BLaER1 treated with 17β-estradiol and CSF1 and Interleukin-3, amounts not matched to agents 10 nM and 100 nM (cell line): Measurements from ENCODE around the gene MRPS22.

Experiments
- H3K27ac ChIP-seq, 11 experiments: shearing (Covaris generic); formaldehyde crosslinking; 2 replicates each; pipeline ENCODE4 v1.8.1; 2022
- H3K27me3 ChIP-seq, 11 experiments: shearing (Covaris generic); formaldehyde crosslinking; 2 replicates each; pipeline ENCODE4 v1.8.1; 2022
- H3K36me3 ChIP-seq, 11 experiments: shearing (Covaris generic); formaldehyde crosslinking; 2 replicates each; pipeline ENCODE4 v1.8.1; 2022
- H3K4me1 ChIP-seq, 10 experiments: shearing (Covaris generic); formaldehyde crosslinking; 2 replicates each; pipeline ENCODE4 v1.8.1; 2022
- H3K4me2 ChIP-seq, 11 experiments: shearing (Covaris generic); formaldehyde crosslinking; 2 replicates each; pipeline ENCODE4 v1.8.1; 2022
- H3K4me3 ChIP-seq, 10 experiments: shearing (Covaris generic); formaldehyde crosslinking; 2 replicates each; pipeline ENCODE4 v1.8.1; 2022
- H3K9ac ChIP-seq, 11 experiments: shearing (Covaris generic); formaldehyde crosslinking; 2 replicates each; pipeline ENCODE4 v1.8.1; 2022
- H3K9me3 ChIP-seq, 11 experiments: shearing (Covaris generic); formaldehyde crosslinking; replicated peaks in 1 of 11; 2 replicates each; pipeline ENCODE4 v1.8.1; 2022
- H4K20me1 ChIP-seq, 11 experiments: shearing (Covaris generic); formaldehyde crosslinking; 2 replicates each; pipeline ENCODE4 v1.8.1; 2022
- Cebpa-rat ChIP-seq, 11 experiments: shearing (Covaris generic); IDR thresholded peaks; 2 replicates each; pipeline ENCODE4 v1.8.1; 2022

MRPS22 gene

GRCh38 chr3:139309880-139310279 lies 33.9 kb upstream of the MRPS22 start:
- Histone ChIP-seq H3K4me1 (peaks cover 0 to 16% (median 8%) of the 10 kb centered on the region in 10 experiments; a peak in 9 of 20 replicates), H3K36me3 (no peaks in the 10 kb centered on the region), H3K27ac (no peak overlapping the region), H4K20me1 (no peaks in the 10 kb centered on the region), H3K4me2 (no peak overlapping the region), H3K9ac (no peak overlapping the region), H3K9me3 (no peaks in the 10 kb centered on the region), H3K27me3 (no peaks in the 10 kb centered on the region), H3K4me3 (no peak overlapping the region)
- no peak for TF ChIP-seq Cebpa-rat (IDR thresholded peaks at IDR 0.05)

GRCh38 chr3:139310474-139310933 lies 33.3 kb upstream of the MRPS22 start:
- Histone ChIP-seq H3K4me2 (no peak overlapping the region), H4K20me1 (no peaks in the 10 kb centered on the region), H3K36me3 (no peaks in the 10 kb centered on the region), H3K9me3 (no peaks in the 10 kb centered on the region), H3K27me3 (no peaks in the 10 kb centered on the region), H3K4me1 (peaks cover 0 to 12% (median 8%) of the 10 kb centered on the region in 10 experiments; a peak in 9 of 20 replicates), H3K4me3 (no peak overlapping the region), H3K9ac (no peak overlapping the region), H3K27ac (no peak overlapping the region)
- no peak for TF ChIP-seq Cebpa-rat (IDR thresholded peaks at IDR 0.05)

GRCh38 chr3:139311557-139311956 lies 32.3 kb upstream of the MRPS22 start:
- H3K4me2 ChIP-seq = no peak overlapping the region
- TF ChIP-seq Cebpa-rat (IDR thresholded peaks at IDR 0.05) = no peak
- no peaks in the 10 kb centered on the region for H3K9me3 ChIP-seq
- no peaks in the 10 kb centered on the region for H3K27me3 ChIP-seq
- no peak overlapping the region for H3K9ac ChIP-seq
- H3K36me3 ChIP-seq = no peaks in the 10 kb centered on the region
- H3K27ac ChIP-seq = no peak overlapping the region
- no peaks in the 10 kb centered on the region for H4K20me1 ChIP-seq
- H3K4me3 ChIP-seq = no peak overlapping the region
- peaks cover 0 to 8% (median under 1%) of the 10 kb centered on the region in 10 experiments; a peak in 8 of 20 replicates for H3K4me1 ChIP-seq

GRCh38 chr3:139312416-139312815 lies 31.4 kb upstream of the MRPS22 start:
- Histone ChIP-seq H3K4me2 (no peak overlapping the region), H3K9ac (no peak overlapping the region), H3K4me1 (peaks cover 0 to 8% (median 0%) of the 10 kb centered on the region in 10 experiments; a peak in 4 of 20 replicates), H3K36me3 (no peaks in the 10 kb centered on the region), H3K27ac (no peak overlapping the region), H3K27me3 (no peaks in the 10 kb centered on the region), H3K9me3 (no peaks in the 10 kb centered on the region), H4K20me1 (no peaks in the 10 kb centered on the region), H3K4me3 (no peak overlapping the region)
- TF ChIP-seq Cebpa-rat (IDR thresholded peaks at IDR 0.05) = no peak

GRCh38 chr3:139312959-139313358 lies 30.9 kb upstream of the MRPS22 start:
- Histone ChIP-seq H3K27me3 (no peaks in the 10 kb centered on the region), H4K20me1 (no peaks in the 10 kb centered on the region), H3K4me3 (no peak overlapping the region), H3K36me3 (no peaks in the 10 kb centered on the region), H3K4me1 (peaks cover 0 to 8% (median 0%) of the 10 kb centered on the region in 10 experiments; a peak in 4 of 20 replicates), H3K9me3 (no peaks in the 10 kb centered on the region), H3K9ac (no peak overlapping the region), H3K4me2 (no peak overlapping the region), H3K27ac (no peak overlapping the region)
- TF ChIP-seq Cebpa-rat (IDR thresholded peaks at IDR 0.05) = no peak

GRCh38 chr3:139313921-139314320 lies 29.9 kb upstream of the MRPS22 start:
- no peak overlapping the region for H3K4me2 ChIP-seq
- TF ChIP-seq Cebpa-rat (IDR thresholded peaks at IDR 0.05) = no peak
- H3K4me1 ChIP-seq = peaks cover 0 to 7% (median 0%) of the 10 kb centered on the region in 10 experiments; a peak in 4 of 20 replicates
- H3K27me3 ChIP-seq = no peaks in the 10 kb centered on the region
- no peak overlapping the region for H3K4me3 ChIP-seq
- no peak overlapping the region for H3K9ac ChIP-seq
- no peaks in the 10 kb centered on the region for H3K9me3 ChIP-seq
- no peaks in the 10 kb centered on the region for H3K36me3 ChIP-seq
- no peak overlapping the region for H3K27ac ChIP-seq
- no peaks in the 10 kb centered on the region for H4K20me1 ChIP-seq

- H3K4me3 ChIP-seq = no peak overlapping the region
- no peaks in the 10 kb centered on the region for H3K36me3 ChIP-seq
- H3K9me3 ChIP-seq = no peaks in the 10 kb centered on the region
- H4K20me1 ChIP-seq = no peaks in the 10 kb centered on the region
- H3K27me3 ChIP-seq = no peaks in the 10 kb centered on the region
- no peak overlapping the region for H3K9ac ChIP-seq
- no peak overlapping the region for H3K27ac ChIP-seq
- no peak overlapping the region for H3K4me2 ChIP-seq
- no peak for TF ChIP-seq Cebpa-rat (IDR thresholded peaks at IDR 0.05)
- peaks cover 0 to 7% (median 0%) of the 10 kb centered on the region in 10 experiments; a peak in 3 of 20 replicates for H3K4me1 ChIP-seq
Observed at GRCh38 chr3:139317215-139317614, 26.6 kb upstream of the MRPS22 start.

- no peaks in the 10 kb centered on the region for H3K9me3 ChIP-seq
- peaks cover 0 to 7% (median 0%) of the 10 kb centered on the region in 10 experiments; a peak in 3 of 20 replicates for H3K4me1 ChIP-seq
- H3K4me2 ChIP-seq = no peak overlapping the region
- H3K27ac ChIP-seq = no peak overlapping the region
- H4K20me1 ChIP-seq = no peaks in the 10 kb centered on the region
- no peak overlapping the region for H3K9ac ChIP-seq
- H3K4me3 ChIP-seq = no peak overlapping the region
- no peak for TF ChIP-seq Cebpa-rat (IDR thresholded peaks at IDR 0.05)
- no peaks in the 10 kb centered on the region for H3K27me3 ChIP-seq
- H3K36me3 ChIP-seq = no peaks in the 10 kb centered on the region
Observed at GRCh38 chr3:139317660-139318430, 26.0 kb upstream of the MRPS22 start.

- H3K4me2 ChIP-seq = no peak overlapping the region
- TF ChIP-seq Cebpa-rat (IDR thresholded peaks at IDR 0.05) = no peak
- no peak overlapping the region for H3K9ac ChIP-seq
- no peaks in the 10 kb centered on the region for H3K36me3 ChIP-seq
- H3K27me3 ChIP-seq = no peaks in the 10 kb centered on the region
- no peak overlapping the region for H3K27ac ChIP-seq
- no peaks in the 10 kb centered on the region for H3K9me3 ChIP-seq
- H4K20me1 ChIP-seq = no peaks in the 10 kb centered on the region
- no peak overlapping the region for H3K4me3 ChIP-seq
- peaks cover 0 to 7% (median 0%) of the 10 kb centered on the region in 10 experiments; a peak in 3 of 20 replicates for H3K4me1 ChIP-seq
Observed at GRCh38 chr3:139318431-139318816, 25.4 kb upstream of the MRPS22 start.

GRCh38 chr3:139318826-139319225 lies 25.0 kb upstream of the MRPS22 start:
- peaks cover 0 to 7% (median 0%) of the 10 kb centered on the region in 10 experiments; a peak in 3 of 20 replicates for H3K4me1 ChIP-seq
- no peaks in the 10 kb centered on the region for H3K9me3 ChIP-seq
- no peaks in the 10 kb centered on the region for H3K36me3 ChIP-seq
- H3K9ac ChIP-seq = no peak overlapping the region
- no peak overlapping the region for H3K27ac ChIP-seq
- no peaks in the 10 kb centered on the region for H4K20me1 ChIP-seq
- no peak overlapping the region for H3K4me3 ChIP-seq
- H3K27me3 ChIP-seq = no peaks in the 10 kb centered on the region
- TF ChIP-seq Cebpa-rat (IDR thresholded peaks at IDR 0.05) = no peak
- no peak overlapping the region for H3K4me2 ChIP-seq
